HG03064 (cell line): ENCODE measurements around the gene GGT5.
"Not testable (repeated sequence)": the region's sequence is repeated elsewhere in the genome, so short reads cannot be mapped to it uniquely, and the experiment has no call there.

Experiments
- ATAC-seq: cut with Tn5 transposase; IDR thresholded peaks from one replicate; pipeline ENCODE4 v1.9.1; 2021; ENCODE audit warnings: low read depth; ENCODE audit not compliant: unreplicated experiment

GGT5 gene

GRCh38 chr22:24206460-24207263 is 38.2 kb downstream of the GGT5 start:
- ATAC-seq, result not testable (repeated sequence)

GRCh38 chr22:24205438-24206195 is 39.3 kb downstream of the GGT5 start:
- ATAC-seq, result no peak

GRCh38 chr22:24203856-24204255 is 41.0 kb downstream of the GGT5 start:
- not testable (repeated sequence) for ATAC-seq

GRCh38 chr22:24201681-24202614 is 42.9 kb downstream of the GGT5 start:
- ATAC-seq, result no peak

GRCh38 chr22:24200619-24201212 is 44.2 kb downstream of the GGT5 start:
- ATAC-seq, result no peak

- ATAC-seq, result no peak
These were observed 46.2 kb downstream of the GGT5 start for GRCh38 chr22:24198682-24199052.

- ATAC-seq, result no peak
These were observed 53.0 kb downstream of the GGT5 start for GRCh38 chr22:24191893-24192292.

GRCh38 chr22:24191381-24191841 is 53.5 kb downstream of the GGT5 start:
- ATAC-seq, result no peak

GRCh38 chr22:24190596-24191208 is 54.2 kb downstream of the GGT5 start:
- ATAC-seq, result no peak

- ATAC-seq, result no peak
These were observed 54.7 kb downstream of the GGT5 start for GRCh38 chr22:24190159-24190540.

- ATAC-seq, result no peak
These were observed 55.4 kb downstream of the GGT5 start for GRCh38 chr22:24189249-24190158.

GRCh38 chr22:24188705-24189248 is 56.1 kb downstream of the GGT5 start:
- ATAC-seq, result no peak

GRCh38 chr22:24187731-24188644 is 56.9 kb downstream of the GGT5 start:
- no peak for ATAC-seq

- ATAC-seq, result no peak
These were observed 57.8 kb downstream of the GGT5 start for GRCh38 chr22:24186892-24187670.

- no peak for ATAC-seq
These were observed 58.5 kb downstream of the GGT5 start for GRCh38 chr22:24186352-24186740.

- no peak for ATAC-seq
These were observed 59.2 kb downstream of the GGT5 start for GRCh38 chr22:24185501-24186351.
